ENCODE measurements around the gene SEMA5A. TPM values are rescaled to one million over a fixed set of nuclear protein-coding genes. Genes with fewer than 3 reads are reported as not detected.
A peak's percentile ranks its signal among the peaks of the same experiment; 100 is the strongest.
"Not testable (repeated sequence)": the region's sequence is repeated elsewhere in the genome, so short reads cannot be mapped to it uniquely, and the experiment has no call there.

SEMA5A gene
- polyA plus RNA-seq, 1 donor from 2014 or later: not detected

GRCh38 chr5:9405196-9405754 is 140.6 kb downstream of the SEMA5A start:
- peaks cover 0 to 20% (median 2%) of the 10 kb centered on the region in 3 donors for H3K9me3 Mint-ChIP-seq
- H3K4me3 Mint-ChIP-seq: no peak overlapping the region
- no peak overlapping the region for H3K27ac Mint-ChIP-seq
- H3K36me3 Mint-ChIP-seq: no peaks in the 10 kb centered on the region
- H3K27me3 Mint-ChIP-seq: no peaks in the 10 kb centered on the region
- H3K4me1 Mint-ChIP-seq: no peaks in the 10 kb centered on the region

GRCh38 chr5:9401786-9402472 is 143.9 kb downstream of the SEMA5A start:
- Mint-ChIP-seq H3K27ac (no peak overlapping the region), H3K4me1 (no peaks in the 10 kb centered on the region), H3K27me3 (no peaks in the 10 kb centered on the region), H3K4me3 (no peak overlapping the region), H3K9me3 (peaks cover 0 to 13% (median 2%) of the 10 kb centered on the region in 3 donors), H3K36me3 (no peaks in the 10 kb centered on the region)

DNA sequence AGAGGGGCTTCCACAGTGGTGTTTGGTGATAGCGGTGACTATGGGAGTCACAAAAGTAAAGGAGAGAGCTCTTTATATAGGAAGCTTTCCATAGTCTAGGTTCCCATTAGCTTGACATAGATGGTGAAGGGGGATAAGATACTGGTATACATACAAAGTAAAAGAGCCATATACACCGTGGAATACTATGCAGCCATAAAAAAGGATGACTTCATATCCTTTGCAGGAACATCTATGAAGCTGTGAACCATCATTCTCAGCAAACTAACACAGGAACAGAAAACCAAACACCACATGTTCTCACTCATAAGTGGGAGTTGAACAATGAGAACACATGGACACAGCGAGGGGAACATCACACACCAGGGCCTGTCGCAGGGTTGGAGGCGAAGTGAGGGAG is 146.1 kb downstream of the SEMA5A start:
- not testable (repeated sequence) for H3K4me1 Mint-ChIP-seq, H3K27ac Mint-ChIP-seq, H3K36me3 Mint-ChIP-seq, H3K4me3 Mint-ChIP-seq, H3K27me3 Mint-ChIP-seq
- peaks cover 0 to 13% (median 2%) of the 10 kb centered on the region in 3 donors for H3K9me3 Mint-ChIP-seq

GRCh38 chr5:9399094-9399493 is 146.8 kb downstream of the SEMA5A start:
- H3K27me3 Mint-ChIP-seq: no peaks in the 10 kb centered on the region
- no peak overlapping the region for H3K27ac Mint-ChIP-seq
- H3K36me3 Mint-ChIP-seq: no peaks in the 10 kb centered on the region
- H3K4me3 Mint-ChIP-seq: no peak overlapping the region
- H3K4me1 Mint-ChIP-seq: no peaks in the 10 kb centered on the region
- peaks cover 0 to 13% (median 2%) of the 10 kb centered on the region in 3 donors for H3K9me3 Mint-ChIP-seq

DNA sequence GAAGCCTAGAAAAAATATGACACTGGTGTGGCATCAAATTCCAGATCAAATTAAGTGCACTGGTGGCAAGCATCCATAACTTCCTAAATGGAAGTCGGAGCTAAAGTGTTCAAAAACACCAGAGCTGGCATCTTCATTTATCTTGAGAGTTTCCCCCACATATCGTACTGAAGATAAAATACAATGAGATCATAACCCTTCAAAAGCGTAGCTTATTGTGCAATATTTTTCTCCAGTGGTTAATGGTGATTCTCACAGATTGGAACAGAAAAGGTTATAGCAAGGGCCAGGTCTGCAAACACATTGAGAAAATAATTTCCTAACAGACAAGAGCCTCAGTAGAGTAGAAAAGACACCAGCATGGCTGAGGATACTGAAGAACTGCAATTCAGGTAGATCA is 147.6 kb downstream of the SEMA5A start:
- H3K4me3 Mint-ChIP-seq: no peak overlapping the region
- H3K36me3 Mint-ChIP-seq: no peaks in the 10 kb centered on the region
- no peak overlapping the region for H3K27ac Mint-ChIP-seq
- no peaks in the 10 kb centered on the region for H3K4me1 Mint-ChIP-seq
- H3K9me3 Mint-ChIP-seq: peaks cover 0 to 13% (median 2%) of the 10 kb centered on the region in 3 donors
- H3K27me3 Mint-ChIP-seq: no peaks in the 10 kb centered on the region

GRCh38 chr5:9396285-9396770 is 149.5 kb downstream of the SEMA5A start:
- H3K36me3 Mint-ChIP-seq: no peaks in the 10 kb centered on the region
- H3K9me3 Mint-ChIP-seq: peaks cover 0 to 3% (median 2%) of the 10 kb centered on the region in 3 donors
- peaks cover 0 to 2% (median 0%) of the 10 kb centered on the region in 3 donors for H3K4me1 Mint-ChIP-seq
- H3K4me3 Mint-ChIP-seq: no peak overlapping the region
- no peaks in the 10 kb centered on the region for H3K27me3 Mint-ChIP-seq
- no peak overlapping the region for H3K27ac Mint-ChIP-seq

DNA sequence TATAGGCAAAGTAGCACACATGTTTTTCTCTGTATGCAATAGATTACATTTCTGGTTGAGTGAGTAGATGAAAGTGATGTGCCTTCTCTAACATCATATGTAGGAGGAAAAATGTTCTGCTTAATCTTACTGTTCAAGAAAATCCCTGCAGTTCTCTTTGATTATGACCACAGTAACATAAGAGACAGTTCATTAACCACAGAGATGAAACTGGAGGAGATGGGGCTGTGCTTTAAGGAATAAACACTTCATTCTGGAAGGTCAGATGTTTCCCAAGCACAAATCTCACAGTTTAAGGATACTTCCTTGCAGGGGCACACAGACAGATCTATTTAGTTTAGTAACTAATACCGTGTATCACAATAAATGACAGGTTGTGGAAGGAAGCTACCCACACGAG is 150.2 kb downstream of the SEMA5A start:
- H3K27me3 Mint-ChIP-seq: no peaks in the 10 kb centered on the region
- H3K27ac Mint-ChIP-seq: no peak overlapping the region
- H3K36me3 Mint-ChIP-seq: no peaks in the 10 kb centered on the region
- H3K9me3 Mint-ChIP-seq: peaks cover 0 to 3% (median 2%) of the 10 kb centered on the region in 3 donors
- H3K4me1 Mint-ChIP-seq: peaks cover 0 to 2% (median 0%) of the 10 kb centered on the region in 3 donors
- H3K4me3 Mint-ChIP-seq: no peak overlapping the region

DNA sequence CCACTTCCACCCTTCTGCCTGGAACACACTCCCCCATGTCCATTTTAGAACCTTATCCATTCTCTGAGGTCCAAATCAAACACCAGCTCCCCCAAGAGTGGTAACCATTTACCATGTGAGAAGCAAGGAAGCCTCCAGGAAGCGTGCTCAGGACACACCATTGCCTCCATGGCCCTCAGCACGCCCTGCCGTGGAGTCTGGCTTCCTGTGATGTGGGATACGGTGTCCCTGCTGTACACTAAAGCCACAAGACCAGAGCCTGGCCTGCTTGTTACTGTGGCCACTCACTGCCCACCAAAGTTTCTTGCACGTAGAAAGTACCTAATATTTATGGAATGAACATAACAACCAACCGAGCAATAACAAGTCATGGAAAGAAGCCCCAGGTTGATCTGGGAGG is 151.7 kb downstream of the SEMA5A start:
- H3K36me3 Mint-ChIP-seq: no peaks in the 10 kb centered on the region
- peaks cover 0 to 2% (median 0%) of the 10 kb centered on the region in 3 donors for H3K4me1 Mint-ChIP-seq
- H3K27ac Mint-ChIP-seq: no peak overlapping the region
- no peak overlapping the region for H3K4me3 Mint-ChIP-seq
- peaks cover 0 to 4% (median 0%) of the 10 kb centered on the region in 3 donors for H3K9me3 Mint-ChIP-seq
- no peaks in the 10 kb centered on the region for H3K27me3 Mint-ChIP-seq

DNA sequence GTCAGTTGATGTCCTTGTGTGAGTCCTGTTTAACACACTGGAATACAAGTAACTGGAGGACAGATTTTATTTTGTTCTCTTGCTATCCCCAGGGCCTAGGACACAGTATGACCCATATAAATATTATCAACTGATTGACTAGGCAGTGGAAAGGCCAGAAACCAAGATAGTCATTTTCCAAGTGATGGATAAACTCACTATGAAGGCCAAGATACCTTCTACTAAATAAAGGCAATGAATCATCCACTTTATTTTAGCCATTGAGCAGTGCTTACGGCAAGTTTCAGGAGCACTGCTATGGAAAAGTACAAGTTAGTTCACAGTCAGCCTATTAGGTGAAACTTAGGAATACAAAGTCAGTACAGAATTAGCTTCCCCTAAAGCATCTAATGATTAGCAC is 153.2 kb downstream of the SEMA5A start:
- Mint-ChIP-seq H3K9me3 (peaks cover 0 to 4% (median 2%) of the 10 kb centered on the region in 3 donors), H3K27ac (no peak overlapping the region), H3K36me3 (no peaks in the 10 kb centered on the region), H3K27me3 (no peaks in the 10 kb centered on the region), H3K4me3 (no peak overlapping the region), H3K4me1 (peaks cover 0 to 2% (median 0%) of the 10 kb centered on the region in 3 donors)

DNA sequence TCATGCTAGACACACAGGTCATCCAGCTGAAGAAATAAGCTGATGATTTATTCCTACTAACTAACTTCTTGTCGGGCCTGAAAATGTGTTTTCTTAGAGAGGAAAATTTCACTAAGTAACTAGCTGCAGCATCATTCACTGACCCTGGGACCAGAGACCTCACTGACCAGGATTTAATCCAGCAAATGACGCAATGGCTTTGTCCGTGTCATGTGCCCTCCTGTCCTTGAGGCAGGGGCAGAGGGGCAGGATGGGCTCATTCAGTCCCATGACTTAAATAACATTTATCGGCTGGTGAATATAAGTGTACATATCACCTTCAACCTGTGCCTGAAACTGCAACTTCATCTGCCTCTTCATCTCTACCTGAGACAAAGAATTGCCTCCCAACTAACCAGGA is 154.8 kb downstream of the SEMA5A start:
- H3K4me1 Mint-ChIP-seq: peaks cover 0 to 2% (median 0%) of the 10 kb centered on the region in 3 donors
- H3K4me3 Mint-ChIP-seq: no peak overlapping the region

DNA sequence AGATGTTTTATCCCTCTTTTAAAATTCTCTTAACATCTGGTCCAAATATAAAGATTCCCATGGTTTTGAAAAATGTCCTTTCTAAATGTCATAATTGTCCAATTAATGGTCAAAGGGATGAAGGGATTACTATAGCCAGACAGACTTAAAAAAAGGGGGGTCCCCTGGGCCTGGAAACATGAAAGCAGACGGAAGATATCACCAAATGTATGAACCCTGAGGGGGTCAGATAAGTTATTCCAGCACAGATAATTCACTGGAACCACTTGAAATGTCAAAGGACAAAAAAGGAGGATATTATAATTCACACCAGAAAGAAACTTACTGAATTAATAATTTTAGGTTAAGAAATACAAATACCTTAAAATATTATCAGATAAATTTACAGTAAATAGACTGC is 155.8 kb downstream of the SEMA5A start:
- H3K9me3 Mint-ChIP-seq: peaks cover 0 to 4% (median 3%) of the 10 kb centered on the region in 3 donors
- H3K27ac Mint-ChIP-seq: peak overlapping the region in 1 of 3 donors; percentile 8
- H3K4me1 Mint-ChIP-seq: peaks cover 0 to 2% (median 0%) of the 10 kb centered on the region in 3 donors
- H3K4me3 Mint-ChIP-seq: no peak overlapping the region
- no peaks in the 10 kb centered on the region for H3K27me3 Mint-ChIP-seq
- no peaks in the 10 kb centered on the region for H3K36me3 Mint-ChIP-seq

More for the DNA sequence above, 154.8 kb downstream of the SEMA5A start:
- H3K27ac Mint-ChIP-seq: no peak overlapping the region
- H3K36me3 Mint-ChIP-seq: no peaks in the 10 kb centered on the region
- peaks cover 0 to 4% (median 3%) of the 10 kb centered on the region in 3 donors for H3K9me3 Mint-ChIP-seq
- no peaks in the 10 kb centered on the region for H3K27me3 Mint-ChIP-seq

- H3K27ac Mint-ChIP-seq: no peak overlapping the region
- peaks cover 0 to 2% (median 0%) of the 10 kb centered on the region in 3 donors for H3K4me1 Mint-ChIP-seq
- H3K9me3 Mint-ChIP-seq: peaks cover 0 to 4% (median 3%) of the 10 kb centered on the region in 3 donors
- H3K36me3 Mint-ChIP-seq: no peaks in the 10 kb centered on the region
- no peaks in the 10 kb centered on the region for H3K27me3 Mint-ChIP-seq
- H3K4me3 Mint-ChIP-seq: no peak overlapping the region
Observed at GRCh38 chr5:9388941-9389674, 156.8 kb downstream of the SEMA5A start.

DNA sequence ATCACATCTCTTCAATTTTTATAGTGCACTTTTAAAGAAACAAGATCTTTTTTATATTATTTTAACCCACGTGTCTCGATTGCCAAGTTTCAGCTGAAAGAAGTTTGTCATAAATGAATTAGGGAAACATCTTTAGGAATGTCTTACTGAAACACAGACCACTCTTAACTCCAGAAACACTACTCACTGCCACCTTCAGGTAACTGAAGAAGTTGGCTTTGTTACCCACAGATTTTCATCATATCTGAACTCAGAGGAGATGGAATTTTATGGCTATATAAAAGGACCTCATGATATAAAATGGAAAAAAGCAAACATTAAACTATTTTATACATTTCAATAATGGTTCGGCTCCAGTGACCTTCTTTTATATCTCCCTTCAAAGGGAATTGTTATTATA is 158.0 kb downstream of the SEMA5A start:
- no peak overlapping the region for H3K4me3 Mint-ChIP-seq
- H3K4me1 Mint-ChIP-seq: peaks cover 0 to 2% (median 0%) of the 10 kb centered on the region in 3 donors
- H3K27me3 Mint-ChIP-seq: no peaks in the 10 kb centered on the region
- peaks cover 0 to 4% (median 3%) of the 10 kb centered on the region in 3 donors for H3K9me3 Mint-ChIP-seq
- H3K27ac Mint-ChIP-seq: no peak overlapping the region
- H3K36me3 Mint-ChIP-seq: no peaks in the 10 kb centered on the region

- no peak overlapping the region for H3K4me3 Mint-ChIP-seq
- H3K4me1 Mint-ChIP-seq: peaks cover 0 to 2% (median 0%) of the 10 kb centered on the region in 3 donors
- no peak overlapping the region for H3K27ac Mint-ChIP-seq
- H3K9me3 Mint-ChIP-seq: peaks cover 0 to 4% (median 3%) of the 10 kb centered on the region in 3 donors
- no peaks in the 10 kb centered on the region for H3K27me3 Mint-ChIP-seq
- H3K36me3 Mint-ChIP-seq: no peaks in the 10 kb centered on the region
Observed at GRCh38 chr5:9386945-9387344, 158.9 kb downstream of the SEMA5A start.

GRCh38 chr5:9382522-9382921 is 163.4 kb downstream of the SEMA5A start:
- Mint-ChIP-seq H3K9me3 (peaks cover 0 to 4% (median 2%) of the 10 kb centered on the region in 3 donors), H3K27me3 (no peaks in the 10 kb centered on the region), H3K36me3 (no peaks in the 10 kb centered on the region), H3K27ac (no peak overlapping the region), H3K4me1 (no peaks in the 10 kb centered on the region), H3K4me3 (no peak overlapping the region)

Data from IgD-negative memory B cell (primary cell).